ENCODE measurements around the gene SH3PXD2A. TPM values are rescaled to one million over a fixed set of nuclear protein-coding genes. Genes with fewer than 3 reads are reported as not detected.

Gene SH3PXD2A
- total and polyA plus RNA-seq, 3 donors from 2014 or later, result 10.8 to 12.1 (median 12.0) TPM

DNA sequence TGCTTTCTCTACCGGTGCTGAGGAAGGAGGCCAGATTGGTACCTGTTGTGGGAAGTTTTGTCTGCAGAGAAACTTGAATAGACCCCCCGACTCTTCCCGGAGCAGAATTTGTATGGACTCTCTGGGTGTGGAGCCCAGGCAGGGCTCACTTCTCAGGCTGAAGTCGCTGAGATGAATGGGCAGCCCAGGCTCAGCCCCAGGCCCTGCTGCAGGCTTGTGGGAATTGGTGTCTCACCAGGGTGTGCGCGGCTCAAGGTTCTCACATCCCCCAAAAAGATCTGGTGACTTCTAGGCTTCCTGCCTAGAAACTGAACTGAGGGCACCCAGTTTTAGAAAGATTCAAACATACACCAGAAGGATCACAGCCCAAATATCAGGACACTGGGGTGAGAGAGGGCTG, 258.4 kb downstream of the SH3PXD2A start:
- Histone ChIP-seq H3K27ac (no peak overlapping the region), H3K9me3 (no peaks in the 10 kb centered on the region), H3K27me3 (no peaks in the 10 kb centered on the region), H3K4me1 (peaks cover 3% of the 10 kb centered on the region), H3K36me3 (ENCODE audit: low read depth, missing control alignments) (no peaks in the 10 kb centered on the region), H3K4me3 (no peak overlapping the region)
- 64 to 90% methylated on average over 5 to 6 of the region's 6 CpGs for WGBS, 2 donors
- intact Hi-C loops (cut with DNase I; ENCODE audit: low total_unique reads), result no loop called here
- DNase-seq, result no peak
- TF ChIP-seq, protein P1, sequence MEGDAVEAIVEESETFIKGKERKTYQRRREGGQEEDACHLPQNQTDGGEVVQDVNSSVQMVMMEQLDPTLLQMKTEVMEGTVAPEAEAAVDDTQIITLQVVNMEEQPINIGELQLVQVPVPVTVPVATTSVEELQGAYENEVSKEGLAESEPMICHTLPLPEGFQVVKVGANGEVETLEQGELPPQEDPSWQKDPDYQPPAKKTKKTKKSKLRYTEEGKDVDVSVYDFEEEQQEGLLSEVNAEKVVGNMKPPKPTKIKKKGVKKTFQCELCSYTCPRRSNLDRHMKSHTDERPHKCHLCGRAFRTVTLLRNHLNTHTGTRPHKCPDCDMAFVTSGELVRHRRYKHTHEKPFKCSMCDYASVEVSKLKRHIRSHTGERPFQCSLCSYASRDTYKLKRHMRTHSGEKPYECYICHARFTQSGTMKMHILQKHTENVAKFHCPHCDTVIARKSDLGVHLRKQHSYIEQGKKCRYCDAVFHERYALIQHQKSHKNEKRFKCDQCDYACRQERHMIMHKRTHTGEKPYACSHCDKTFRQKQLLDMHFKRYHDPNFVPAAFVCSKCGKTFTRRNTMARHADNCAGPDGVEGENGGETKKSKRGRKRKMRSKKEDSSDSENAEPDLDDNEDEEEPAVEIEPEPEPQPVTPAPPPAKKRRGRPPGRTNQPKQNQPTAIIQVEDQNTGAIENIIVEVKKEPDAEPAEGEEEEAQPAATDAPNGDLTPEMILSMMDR (IDR thresholded peaks at IDR 0.05), result no peak
- no peak for TF ChIP-seq POLR2A (IDR thresholded peaks at IDR 0.05)

DNA sequence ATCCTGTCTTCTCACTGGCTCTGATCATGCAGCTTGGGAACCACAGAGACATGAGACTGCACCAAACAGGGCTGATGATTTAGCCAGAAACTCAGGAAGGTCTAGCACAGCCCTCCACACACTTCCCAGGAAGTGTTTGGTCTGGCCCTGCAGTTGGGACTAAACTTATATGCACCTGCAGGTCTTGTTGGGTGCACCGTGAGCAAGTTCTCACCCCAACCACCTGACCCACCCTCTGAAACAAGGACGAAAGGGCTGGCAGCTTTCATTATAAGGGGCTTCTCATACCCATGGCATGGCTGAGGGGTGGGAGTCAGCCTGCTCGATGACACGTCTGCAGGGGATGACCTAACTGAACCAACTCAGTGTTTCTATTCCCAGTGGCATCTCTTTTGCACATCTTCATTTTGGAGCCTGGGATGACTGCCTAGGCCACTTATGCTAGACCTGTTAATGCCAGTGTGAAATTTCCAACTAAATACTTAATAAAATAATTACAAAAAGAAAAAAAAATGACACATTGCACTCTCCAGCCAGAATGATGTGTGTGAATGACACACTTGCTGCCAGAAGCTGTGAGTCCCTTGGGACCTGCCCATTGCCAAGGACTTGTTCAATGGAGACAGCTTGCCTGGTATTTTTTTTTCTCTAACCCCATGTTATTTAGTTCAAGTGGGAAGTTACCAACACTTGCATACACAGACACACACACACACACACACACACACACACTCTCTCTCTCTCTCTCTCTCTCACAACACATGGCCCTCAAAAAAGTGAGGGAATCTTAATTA, 259.2 kb downstream of the SH3PXD2A start:
- 91 to 100% methylated on average over 3 to 4 of the region's 4 CpGs for WGBS, 2 donors
- TF ChIP-seq, protein P1 (IDR thresholded peaks at IDR 0.05), result no peak
- TF ChIP-seq POLR2A (IDR thresholded peaks at IDR 0.05), result no peak
- peaks cover 3% of the 10 kb centered on the region for H3K4me1 ChIP-seq
- no peaks in the 10 kb centered on the region for H3K27me3 ChIP-seq
- no peak for DNase-seq
- no peaks in the 10 kb centered on the region for H3K9me3 ChIP-seq
- no peak overlapping the region for H3K27ac ChIP-seq
- intact Hi-C loops (cut with DNase I; ENCODE audit: low total_unique reads), result no loop called here
- no peaks in the 10 kb centered on the region for H3K36me3 ChIP-seq (ENCODE audit: low read depth, missing control alignments)
- no peak overlapping the region for H3K4me3 ChIP-seq

DNA sequence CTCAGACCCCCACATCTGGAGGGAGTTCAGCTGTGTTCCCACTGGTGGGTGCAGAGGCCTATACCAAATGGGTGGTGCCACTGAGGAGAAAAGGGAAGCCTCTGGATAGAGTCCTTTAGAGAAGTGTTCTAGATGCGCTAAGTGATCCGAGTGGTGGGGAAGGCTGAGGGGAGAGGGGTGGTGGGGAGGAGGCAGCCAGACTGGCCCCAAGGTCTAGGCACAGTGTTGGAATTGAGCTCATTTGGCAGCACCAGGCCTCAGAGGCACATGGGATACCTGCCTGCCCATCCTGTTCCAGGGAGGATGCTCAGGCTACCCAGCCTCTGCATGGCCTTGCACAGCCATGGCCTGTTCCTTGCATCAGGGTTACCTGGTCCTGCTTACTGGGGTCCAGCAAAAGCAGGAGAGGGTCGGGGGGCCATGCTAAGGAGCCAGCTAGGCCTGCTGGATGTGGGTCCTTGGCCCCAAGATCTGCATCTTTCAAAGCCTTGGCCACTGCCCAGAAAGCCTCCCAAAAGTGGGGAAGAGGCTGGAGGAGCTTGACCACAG, 262.3 kb downstream of the SH3PXD2A start:
- DNase-seq, result no peak
- WGBS, 2 donors, result 85 to 92% methylated on average over 3 of the region's 3 CpGs
- Histone ChIP-seq H3K27ac (no peak overlapping the region), H3K4me3 (no peak overlapping the region), H3K4me1 (peaks cover 2% of the 10 kb centered on the region), H3K27me3 (no peaks in the 10 kb centered on the region), H3K36me3 (ENCODE audit: low read depth, missing control alignments) (no peaks in the 10 kb centered on the region), H3K9me3 (no peaks in the 10 kb centered on the region)
- no peak for TF ChIP-seq POLR2A (IDR thresholded peaks at IDR 0.05)
- TF ChIP-seq, protein P1 (IDR thresholded peaks at IDR 0.05), result no peak
- intact Hi-C loops (cut with DNase I; ENCODE audit: low total_unique reads), result no loop called here

DNA sequence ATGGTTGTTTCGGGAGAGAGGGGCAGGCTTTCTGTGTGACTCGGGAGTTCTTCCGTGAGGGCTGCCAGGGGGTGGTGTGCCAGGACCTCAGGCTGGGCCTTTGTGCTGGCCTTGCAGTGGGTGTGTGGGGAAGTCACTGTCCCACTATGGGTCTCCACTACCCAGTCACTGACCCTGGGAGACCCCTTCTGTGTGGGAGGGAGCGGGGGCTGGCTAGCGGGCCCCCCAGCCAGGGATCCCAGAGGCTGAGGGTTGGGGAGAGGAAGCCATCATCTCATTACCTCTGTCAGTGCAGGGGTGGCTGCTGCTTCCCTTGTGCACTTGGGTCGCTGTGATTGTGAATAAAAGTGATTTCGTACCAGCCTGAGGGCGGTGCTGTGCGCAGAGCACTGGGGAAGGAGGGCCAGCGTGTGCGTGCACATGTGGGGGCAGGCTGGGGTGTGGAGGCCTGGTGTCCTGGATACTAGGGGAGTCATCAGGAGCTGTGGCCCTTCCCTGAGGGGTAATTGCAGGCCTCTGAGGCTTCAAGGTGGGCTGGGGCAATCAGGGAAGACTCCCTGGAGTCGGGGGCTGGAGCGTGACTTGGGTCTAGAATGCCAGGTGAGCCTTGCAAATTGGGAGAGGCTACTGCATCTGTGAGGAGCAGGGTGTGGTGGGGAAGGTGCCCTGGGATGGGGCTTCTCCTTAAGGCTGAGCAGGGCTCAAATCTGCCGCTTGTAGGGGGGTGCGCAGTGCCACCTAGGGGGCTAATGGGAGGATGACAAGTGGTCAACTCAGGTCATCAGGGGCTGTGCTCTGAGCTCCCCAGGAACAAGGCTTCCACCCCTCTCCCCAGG, 263.0 kb downstream of the SH3PXD2A start:
- intact Hi-C loops (cut with DNase I; ENCODE audit: low total_unique reads), result no loop called here

More for the DNA sequence above, 263.0 kb downstream of the SH3PXD2A start:
- Histone ChIP-seq H3K4me1 (no peaks in the 10 kb centered on the region), H3K27ac (no peak overlapping the region), H3K4me3 (no peak overlapping the region), H3K27me3 (no peaks in the 10 kb centered on the region), H3K36me3 (ENCODE audit: low read depth, missing control alignments) (no peaks in the 10 kb centered on the region), H3K9me3 (no peaks in the 10 kb centered on the region)
- WGBS, 2 donors, result 86 to 94% methylated on average over 11 to 15 of the region's 15 CpGs
- DNase-seq, result peak; percentile 41
- TF ChIP-seq, protein P1 (IDR thresholded peaks at IDR 0.05), result peak in 1 of 3 experiments; percentile 37
- no peak for TF ChIP-seq POLR2A (IDR thresholded peaks at IDR 0.05)
